T-helper 1 cell (primary cell): ENCODE results near the gene ATXN1.
"Not testable (repeated sequence)": the region's sequence is repeated elsewhere in the genome, so short reads cannot be mapped to it uniquely, and the experiment has no call there.

ENCODE experiments used
- DNase-seq, 5 donors: peaks; one replicate each; pipeline ENCODE4 v3.0.0-alpha.2; 2012 to 2020

The ATXN1 gene

DNA sequence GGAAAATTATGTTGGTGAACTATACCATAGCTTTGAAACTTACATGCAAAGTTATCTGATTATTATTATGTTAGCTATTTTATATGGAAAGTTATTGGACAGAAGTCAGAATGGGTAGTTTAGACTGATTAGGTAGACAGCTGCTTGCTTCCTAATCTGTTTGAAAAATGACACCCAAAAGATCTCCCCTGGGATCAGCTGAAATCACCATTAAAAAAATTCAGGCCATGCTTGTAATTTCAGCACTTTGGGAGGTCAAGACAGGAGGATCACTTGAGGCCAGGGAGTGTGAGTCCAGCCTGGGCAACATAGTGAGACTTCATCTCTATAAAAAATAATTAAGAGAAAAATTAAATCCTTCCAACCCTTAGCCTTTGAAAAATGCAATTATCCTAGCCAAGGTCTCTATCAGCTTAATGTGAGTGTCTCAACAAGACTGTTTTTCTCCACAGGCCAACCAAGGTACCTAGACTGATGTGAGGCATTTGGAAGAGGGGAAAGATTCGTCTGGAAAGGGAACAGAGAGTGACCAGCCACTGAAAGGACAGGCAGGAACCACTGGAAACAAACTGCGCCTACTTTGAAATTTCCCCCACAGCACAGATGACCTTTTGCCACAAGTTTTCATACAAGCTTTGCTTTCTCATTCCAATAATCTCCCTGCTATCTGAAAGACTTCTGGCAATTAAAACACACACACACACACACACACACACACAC is 290.6 kb downstream of the ATXN1 start:
- no peak for DNase-seq

DNA sequence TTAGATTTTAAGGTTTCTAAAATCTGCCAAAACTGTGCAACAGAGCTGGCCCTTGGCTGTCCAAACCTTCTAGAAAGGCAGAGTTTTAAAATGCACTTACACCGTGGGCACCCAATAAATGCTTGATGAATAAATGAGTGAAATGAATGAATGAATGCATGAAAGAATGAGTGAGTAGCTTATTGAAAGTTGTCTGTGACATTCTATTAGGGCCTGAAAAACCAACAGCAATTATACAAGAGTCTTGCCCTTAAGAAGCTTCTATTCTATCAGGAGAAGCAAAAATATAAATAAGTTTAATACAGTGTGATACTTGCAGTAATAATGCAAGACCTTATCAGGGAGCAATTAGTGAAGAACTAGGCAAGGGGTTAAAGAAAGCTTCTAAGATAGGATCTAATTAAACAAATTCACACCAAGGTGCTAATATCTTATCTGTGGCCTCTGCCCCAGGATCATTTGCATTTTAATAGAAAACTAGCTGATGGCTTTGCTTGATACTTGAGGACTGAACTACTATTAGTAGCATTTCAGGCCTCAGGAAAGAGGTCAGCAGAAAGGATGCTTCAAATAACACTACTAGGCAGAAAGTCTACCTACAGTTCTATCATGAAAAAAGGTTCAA is 292.2 kb downstream of the ATXN1 start:
- DNase-seq: no peak

GRCh38 chr6:16466800-16467553 is 294.3 kb downstream of the ATXN1 start:
- no peak for DNase-seq

- no peak for DNase-seq
These were observed 297.2 kb downstream of the ATXN1 start for GRCh38 chr6:16464045-16464444.

DNA sequence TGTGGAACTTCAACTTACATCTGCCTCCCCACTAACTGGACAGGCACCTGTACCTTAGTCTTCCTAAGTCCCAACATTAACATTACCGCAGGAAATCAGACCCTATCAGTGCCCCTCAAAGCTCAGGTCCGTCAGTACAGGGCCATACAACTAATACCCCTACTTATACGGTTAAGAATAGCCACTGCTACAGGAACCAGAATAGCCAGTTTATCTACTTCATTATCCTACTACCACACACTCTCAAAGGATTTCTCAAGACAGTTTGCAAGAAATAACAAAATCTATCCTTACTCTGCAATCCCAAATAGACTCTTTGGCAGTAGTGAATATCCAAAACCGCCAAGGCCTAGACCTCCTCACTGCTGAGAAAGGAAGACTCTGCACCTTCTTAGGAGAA is 298.0 kb downstream of the ATXN1 start:
- not testable (repeated sequence) for DNase-seq

- DNase-seq: no peak
These were observed 299.8 kb downstream of the ATXN1 start for GRCh38 chr6:16461491-16461890.

GRCh38 chr6:16459472-16459871 is 301.8 kb downstream of the ATXN1 start:
- not testable (repeated sequence) for DNase-seq

DNA sequence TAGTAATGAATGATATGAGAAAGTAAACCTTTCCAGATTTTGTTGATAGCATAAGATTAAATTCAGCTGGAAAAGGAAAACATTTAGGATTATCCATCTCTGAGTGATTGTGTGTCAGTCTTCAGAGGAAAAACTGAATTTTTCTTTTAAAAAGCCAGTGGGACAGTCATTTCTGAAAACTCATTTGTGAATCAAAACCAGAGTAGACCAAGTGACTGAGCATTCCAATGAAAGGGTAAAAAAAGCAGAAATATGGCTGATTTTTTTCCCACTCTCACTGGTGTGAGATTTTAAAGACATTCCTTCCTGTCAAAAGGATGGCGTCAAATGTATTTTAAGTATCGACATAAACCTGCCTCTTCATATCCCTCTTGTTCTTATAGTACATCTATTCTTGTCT is 308.9 kb downstream of the ATXN1 start:
- DNase-seq: no peak

GRCh38 chr6:16450821-16451220 is 310.4 kb downstream of the ATXN1 start:
- no peak for DNase-seq

DNA sequence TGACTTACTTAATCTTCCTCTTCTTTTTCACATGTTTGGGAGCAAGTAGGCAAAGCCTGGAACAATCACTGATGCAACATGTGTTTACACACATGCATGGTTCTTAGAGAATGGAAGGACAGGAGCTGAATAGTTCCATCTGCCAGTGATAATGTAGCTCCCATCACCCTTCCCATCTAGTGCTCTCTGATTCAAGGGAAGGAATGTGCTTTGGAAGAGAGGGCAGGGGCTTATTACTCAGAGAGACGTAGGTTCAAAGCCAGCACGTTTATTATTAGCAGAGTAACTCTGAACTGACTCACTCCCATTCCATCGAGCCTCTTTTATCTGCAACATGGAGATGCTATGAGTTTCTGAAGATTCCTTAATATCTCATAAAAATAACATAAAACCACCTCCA is 311.0 kb downstream of the ATXN1 start:
- DNase-seq: no peak

DNA sequence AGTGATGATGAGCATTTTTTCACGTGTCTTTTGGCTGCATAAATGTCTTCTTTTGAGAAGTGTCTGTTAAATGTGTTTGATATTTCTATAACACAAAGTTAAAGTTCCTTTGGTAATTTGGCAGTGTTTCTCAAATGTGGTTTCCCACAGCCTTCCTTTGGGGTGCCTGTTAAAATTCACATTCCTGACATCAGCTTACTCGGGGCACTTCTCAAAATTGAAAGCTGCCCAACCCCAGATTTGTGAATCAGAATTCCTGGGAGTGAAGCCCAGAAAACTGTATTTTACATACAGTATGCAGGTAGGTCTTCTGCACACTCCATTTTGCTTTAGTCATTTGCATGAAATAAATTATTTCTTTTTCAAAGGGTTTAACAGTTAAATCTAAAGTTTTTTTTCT is 315.0 kb downstream of the ATXN1 start:
- DNase-seq: no peak

GRCh38 chr6:16442031-16442430 is 319.2 kb downstream of the ATXN1 start:
- no peak for DNase-seq

DNA sequence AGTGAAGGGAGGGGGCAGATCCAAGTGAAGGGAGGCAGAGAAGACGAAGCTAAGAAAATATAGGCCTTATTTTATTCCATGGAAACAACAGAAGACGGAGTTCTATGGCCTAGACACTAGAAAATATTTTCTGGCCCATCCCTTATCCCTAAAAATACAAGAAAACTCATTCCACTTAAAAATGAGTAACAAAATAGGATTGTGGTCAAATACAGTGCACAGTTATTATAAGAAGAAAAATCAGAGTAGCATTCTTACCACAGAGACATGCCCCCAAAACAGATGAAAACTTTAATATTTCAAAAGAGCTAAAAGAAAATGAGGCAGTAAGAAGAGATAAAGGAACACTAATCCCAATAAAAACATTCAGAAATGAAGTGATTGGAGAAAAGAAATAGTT is 320.0 kb downstream of the ATXN1 start:
- no peak for DNase-seq

DNA sequence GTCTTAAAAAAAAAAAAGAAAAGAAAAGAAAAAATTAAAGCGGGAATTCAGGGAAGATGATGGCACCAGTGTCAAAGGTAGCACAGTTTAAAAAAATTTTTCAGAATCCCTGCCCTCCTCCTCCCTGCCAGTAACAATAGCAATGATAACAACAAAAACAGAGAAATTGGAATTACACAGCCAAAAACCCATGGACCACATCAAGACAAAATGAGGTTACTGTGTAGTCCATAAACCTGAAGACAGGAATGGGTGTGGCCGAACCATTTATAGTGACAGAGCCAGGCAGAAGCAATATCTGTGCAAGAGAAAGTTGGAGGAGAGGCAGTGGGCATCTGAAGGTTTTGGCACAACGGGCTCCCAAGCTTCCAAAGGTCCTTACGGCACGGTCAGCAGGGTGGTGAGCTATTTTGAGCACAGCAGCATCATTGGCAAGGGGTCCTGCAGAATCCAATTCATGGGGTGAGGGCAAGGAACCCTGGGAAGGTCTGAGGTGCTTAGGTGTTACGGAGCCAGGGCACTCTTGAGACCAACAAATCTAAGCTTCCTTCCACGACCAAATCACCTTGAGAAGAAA is 320.5 kb downstream of the ATXN1 start:
- no peak for DNase-seq

GRCh38 chr6:16438718-16439591 is 322.3 kb downstream of the ATXN1 start:
- peak in 1 of 5 donors; percentile 75 for DNase-seq

DNA sequence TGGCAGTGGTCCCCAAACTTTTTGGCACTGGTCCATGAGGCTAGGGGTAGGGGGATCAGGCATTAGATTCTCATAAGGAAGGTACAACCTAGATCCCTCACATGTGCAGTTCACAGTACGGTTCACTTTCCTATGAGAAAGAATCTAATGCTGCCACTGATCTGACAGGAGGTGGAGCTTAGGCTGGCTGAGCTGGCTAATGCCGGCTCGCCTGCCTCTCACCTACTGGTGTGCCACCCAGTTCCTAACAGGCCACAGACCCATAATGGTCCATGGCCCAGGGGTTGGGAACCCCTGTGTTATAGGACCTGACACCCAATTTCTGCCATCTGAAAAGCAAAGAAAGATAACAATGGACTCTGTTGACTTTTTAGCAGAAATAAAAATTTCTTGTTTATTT is 323.3 kb downstream of the ATXN1 start:
- DNase-seq: peak in 2 of 5 donors; percentile 22 to 81

DNA sequence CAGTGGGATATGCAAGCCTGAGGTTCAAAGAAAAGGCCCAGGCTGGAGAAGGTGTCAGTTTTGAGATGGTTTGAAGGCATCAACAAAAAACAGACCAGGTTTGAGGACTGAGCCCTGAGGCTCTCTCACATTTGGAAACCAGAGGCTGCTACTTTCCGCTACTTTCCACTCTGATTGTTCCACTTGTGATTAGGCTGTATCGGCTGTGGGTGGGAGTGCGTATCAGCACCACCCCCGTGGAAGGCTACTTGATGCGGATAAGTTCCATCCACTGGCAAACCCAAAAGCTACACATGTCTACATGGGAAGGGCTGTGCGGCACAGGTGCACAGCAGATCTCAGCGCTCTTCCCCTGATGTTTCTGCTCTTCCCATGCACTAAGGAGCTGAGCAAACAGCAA is 324.2 kb downstream of the ATXN1 start:
- peak in 1 of 5 donors; percentile 57 for DNase-seq

- DNase-seq: peak in 1 of 5 donors; percentile 88
These were observed 324.7 kb downstream of the ATXN1 start for GRCh38 chr6:16436550-16436949.

GRCh38 chr6:16434885-16435284 is 326.4 kb downstream of the ATXN1 start:
- DNase-seq: peak in 1 of 5 donors; percentile 85

DNA sequence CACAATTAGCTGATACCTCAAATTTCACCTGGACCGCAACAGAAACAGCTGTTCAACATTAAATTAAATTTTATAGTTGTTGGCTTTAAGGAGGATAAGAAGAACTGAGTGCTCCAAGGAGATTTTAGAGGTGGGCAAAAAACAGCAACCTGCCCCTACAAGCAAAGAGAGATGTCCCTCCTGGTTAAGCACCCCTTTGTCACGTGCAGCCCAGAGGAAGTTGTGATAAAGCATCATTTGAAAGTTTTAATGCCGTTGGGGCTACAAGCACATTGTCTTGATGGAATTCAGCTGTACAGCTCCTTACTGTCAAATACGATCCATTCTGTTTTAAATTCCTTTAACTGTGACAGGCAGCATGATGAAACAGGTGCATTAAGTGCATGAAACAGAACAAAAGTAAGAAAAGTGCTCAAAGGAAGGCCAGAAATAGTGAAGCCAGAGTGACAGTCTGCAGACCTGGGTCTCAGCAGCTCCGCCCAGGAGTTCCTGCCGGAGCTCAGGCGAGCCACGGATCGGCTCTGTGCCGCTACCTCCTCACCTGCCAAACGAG is 327.8 kb downstream of the ATXN1 start:
- DNase-seq: peak in 1 of 5 donors; percentile 18

GRCh38 chr6:16432075-16433032 is 328.9 kb downstream of the ATXN1 start:
- DNase-seq: peak in 1 of 5 donors; percentile 59
